T-helper 2 cell treated with Interferon-gamma antibody and Interleukin-4, amounts not matched to agents 5 μg/mL and 100 μg/mL, for 36 hours (primary cell): ENCODE data around the gene IRAK3.
"Not testable (repeated sequence)": the region's sequence is repeated elsewhere in the genome, so short reads cannot be mapped to it uniquely, and the experiment has no call there.

Experiments used
- DNase-seq: peaks from one replicate; pipeline ENCODE4 v3.0.0; 2021; ENCODE audit warnings: low spot score
- H3K27ac Mint-ChIP-seq: one replicate; pipeline ENCODE4 v1.8.0; 2021; ENCODE audit warnings: mild to moderate bottlenecking, mixed read lengths
- H3K27me3 Mint-ChIP-seq: one replicate; pipeline ENCODE4 v1.8.0; 2021; ENCODE audit warnings: low read depth, mixed read lengths
- H3K36me3 Mint-ChIP-seq: one replicate; pipeline ENCODE4 v1.8.0; 2021; ENCODE audit warnings: low read depth, mixed read lengths
- H3K4me1 Mint-ChIP-seq: one replicate; pipeline ENCODE4 v1.8.0; 2021; ENCODE audit warnings: low read depth, mixed read lengths
- H3K4me3 Mint-ChIP-seq: one replicate; pipeline ENCODE4 v1.8.0; 2022; ENCODE audit warnings: mild to moderate bottlenecking, moderate library complexity, mixed read lengths
- H3K9me3 Mint-ChIP-seq: one replicate; pipeline ENCODE4 v1.8.0; 2021; ENCODE audit warnings: mixed read lengths

IRAK3 gene

GRCh38 chr12:66302827-66303169 is 113.8 kb downstream of the IRAK3 start:
- Mint-ChIP-seq H3K9me3 (no peaks in the 10 kb centered on the region), H3K36me3 (peaks cover 41% of the 10 kb centered on the region), H3K27me3 (no peaks in the 10 kb centered on the region), H3K4me3 (peak overlapping the region; percentile 99), H3K4me1 (peaks cover 49% of the 10 kb centered on the region), H3K27ac (peak overlapping the region; percentile 98)
- DNase-seq: no peak

- Mint-ChIP-seq H3K27ac (peak overlapping the region; percentile 98), H3K4me1 (peaks cover 52% of the 10 kb centered on the region), H3K36me3 (peaks cover 46% of the 10 kb centered on the region), H3K4me3 (peak overlapping the region; percentile 99)
- not testable (repeated sequence) for H3K27me3 Mint-ChIP-seq, H3K9me3 Mint-ChIP-seq, DNase-seq
Measured at GRCh38 chr12:66303316-66303804, 114.3 kb downstream of the IRAK3 start.
